ENCODE results near the gene TOX4.

DNA sequence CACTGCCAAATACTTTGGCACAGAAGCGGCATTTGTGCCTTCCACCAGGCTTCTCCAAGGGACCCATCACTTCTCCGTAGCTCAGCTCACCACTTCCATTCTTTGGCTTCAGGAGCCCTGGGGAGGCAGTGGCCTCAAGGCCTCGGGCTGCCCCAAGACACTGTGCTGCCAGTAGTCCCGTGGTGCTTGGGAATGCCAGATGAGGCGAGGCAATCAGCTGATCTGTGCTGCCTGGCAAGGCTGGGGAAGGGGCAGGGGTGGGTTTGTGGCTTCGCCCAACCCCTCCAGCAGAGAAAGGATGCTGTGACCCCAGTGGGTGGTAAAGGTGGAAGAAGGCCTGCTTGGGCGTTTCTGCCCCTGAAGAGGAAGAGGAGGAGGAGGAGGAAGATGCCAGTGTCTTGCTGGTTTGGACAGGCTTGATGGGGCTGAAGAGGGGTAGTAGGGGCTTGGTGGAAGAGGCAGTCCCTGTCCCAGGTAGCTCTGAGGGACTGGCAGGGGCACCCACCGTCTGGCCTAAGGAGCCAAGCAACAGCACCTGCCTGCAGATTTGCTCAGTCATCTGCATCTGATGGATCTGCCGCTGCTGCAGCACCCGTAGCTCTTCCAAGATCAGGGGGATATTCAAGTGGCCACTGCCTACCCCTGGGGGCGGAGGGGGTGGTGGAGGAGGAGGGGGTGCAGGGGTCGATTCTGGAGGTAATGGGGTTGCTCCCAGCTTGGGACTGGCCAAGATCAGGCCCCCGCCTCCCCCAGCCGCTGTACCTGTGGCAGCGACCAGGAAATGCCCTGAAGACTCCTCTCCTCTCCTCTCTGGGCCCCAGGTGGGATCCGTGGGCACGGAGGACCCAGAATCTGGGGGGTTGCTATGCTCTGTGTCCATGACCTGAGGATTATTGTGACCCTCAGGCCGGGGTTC lies 47.8 kb downstream of the TOX4 start:
- TF ChIP-seq GATA2 (IDR thresholded peaks at IDR 0.05; ENCODE audit: low read depth, low read length) (no peak), GATA3 (IDR thresholded peaks at IDR 0.05; ENCODE audit: low read depth, low read length) (no peak)
